H1 (cell line): ENCODE measurements around the gene AOPEP. TPM values are rescaled to one million over a fixed set of nuclear protein-coding genes. Genes with fewer than 3 reads are reported as not detected.

Source experiments
- ASH2L ChIP-seq: fragments of 200-600, 300-600 bp; sonication (generic); IDR thresholded peaks from one replicate; pipeline ENCODE4 v1.7.1; 2017; ENCODE audit warnings: low read length
- CREB1 ChIP-seq: IDR thresholded peaks from 2 replicates; pipeline ENCODE4 v1.6.1; 2012; ENCODE audit warnings: inconsistent platforms
- EP300 ChIP-seq, 2 experiments: IDR thresholded peaks; 1 replicate in 1 of 2; 2 replicates in 1 of 2; pipeline ENCODE4 v1.6.1; 2011 to 2012; ENCODE audit warnings: low read depth in 2 of 2, low read length in 2 of 2, mild to moderate bottlenecking in 2 of 2, borderline replicate concordance in 1 of 2, inconsistent platforms in 1 of 2, moderate library complexity in 1 of 2
- FOSL1 ChIP-seq: IDR thresholded peaks from 2 replicates; pipeline ENCODE4 v1.6.1; 2011; ENCODE audit warnings: mild to moderate bottlenecking, low read depth, low read length, moderate library complexity; ENCODE audit not compliant: insufficient read depth
- HDAC2 ChIP-seq, 2 experiments: fragments of 300-600 bp in 1 of 2; sonication (generic) in 1 of 2; IDR thresholded peaks; 2 replicates each; pipeline ENCODE4 v1.6.1; 2011 to 2012; ENCODE audit warnings: low read depth in 2 of 2, low read length in 2 of 2, mild to moderate bottlenecking in 2 of 2, moderate library complexity in 2 of 2, borderline replicate concordance in 1 of 2, inconsistent platforms in 1 of 2
- JUN ChIP-seq: IDR thresholded peaks from 2 replicates; pipeline ENCODE4 v1.6.1; 2011; ENCODE audit warnings: low read depth, mild to moderate bottlenecking, improper control_type of control experiment, low read length
- KDM5A ChIP-seq: fragments of 200-600 bp; IDR thresholded peaks from 2 replicates; pipeline ENCODE4 v1.7.1; 2012; ENCODE audit warnings: mild to moderate bottlenecking, low read length, inconsistent platforms, mixed read lengths
- PHF8 ChIP-seq: fragments of 200-600 bp; sonication (generic); conservative IDR thresholded peaks from 2 replicates; pipeline ENCODE4 v1.7.1; 2012; ENCODE audit warnings: low read depth, mild to moderate bottlenecking, inconsistent platforms, low read length, moderate library complexity
- RBBP5 ChIP-seq: IDR thresholded peaks from 2 replicates; pipeline ENCODE4 v1.7.1; 2012; ENCODE audit warnings: low read depth, mild to moderate bottlenecking, inconsistent platforms, low read length, moderate library complexity, borderline replicate concordance
- SIN3A ChIP-seq, 2 experiments: IDR thresholded peaks in 1 of 2; conservative IDR thresholded peaks in 1 of 2; 2 replicates each; pipeline ENCODE4 v1.6.1; 2011 to 2012; ENCODE audit warnings: low read length in 2 of 2, improper control_type of control experiment in 1 of 2, low read depth in 1 of 2, mild to moderate bottlenecking in 1 of 2
- SRF ChIP-seq: IDR thresholded peaks from 2 replicates; pipeline ENCODE4 v1.6.1; 2011; ENCODE audit warnings: mild to moderate bottlenecking, low read depth, low read length, moderate library complexity
- TCF12 ChIP-seq: IDR thresholded peaks from 2 replicates; pipeline ENCODE4 v1.6.1; 2011; ENCODE audit warnings: low read depth, mild to moderate bottlenecking, low read length
- polyA plus RNA-seq, 7 experiments: library from polyadenylated mRNA; depleted of rRNA in 3 of 7; stranded (reverse) in 5 of 7; unstranded in 2 of 7; fragments of >200 nt in 5 of 7; fragments of 200-250 nt in 2 of 7; gene quantifications; 1 replicate in 5 of 7; 2 replicates in 1 of 7; 4 replicates in 1 of 7; pipeline versions ENCODE4 v1.2.1 to v1.2.3, GENCODE V29; 2011 to 2013; ENCODE audit warnings: missing spikeins in 2 of 7, mixed read lengths in 2 of 7
- total RNA-seq: library from RNA; stranded (reverse); fragmentation: NEBNext Ultra II Directional; extraction: Animal tissue kit (Norgen Biotek cat#: 25700); gene quantifications from 2 replicates; pipeline ENCODE4 v1.2.1, GENCODE V29; 2021
- TF ChIP-seq, protein P1 (sequence below): IDR thresholded peaks from 2 replicates; pipeline ENCODE4 v1.6.1; 2011; ENCODE audit warnings: low read depth, mild to moderate bottlenecking, low read length; ENCODE audit not compliant: insufficient read depth

AOPEP gene
- total and polyA plus RNA-seq, 2 of the 8 experiments (the other 6 are each of a cell fraction or from before 2014, with no cell fraction given) = 6.1 to 14.3 TPM

DNA sequence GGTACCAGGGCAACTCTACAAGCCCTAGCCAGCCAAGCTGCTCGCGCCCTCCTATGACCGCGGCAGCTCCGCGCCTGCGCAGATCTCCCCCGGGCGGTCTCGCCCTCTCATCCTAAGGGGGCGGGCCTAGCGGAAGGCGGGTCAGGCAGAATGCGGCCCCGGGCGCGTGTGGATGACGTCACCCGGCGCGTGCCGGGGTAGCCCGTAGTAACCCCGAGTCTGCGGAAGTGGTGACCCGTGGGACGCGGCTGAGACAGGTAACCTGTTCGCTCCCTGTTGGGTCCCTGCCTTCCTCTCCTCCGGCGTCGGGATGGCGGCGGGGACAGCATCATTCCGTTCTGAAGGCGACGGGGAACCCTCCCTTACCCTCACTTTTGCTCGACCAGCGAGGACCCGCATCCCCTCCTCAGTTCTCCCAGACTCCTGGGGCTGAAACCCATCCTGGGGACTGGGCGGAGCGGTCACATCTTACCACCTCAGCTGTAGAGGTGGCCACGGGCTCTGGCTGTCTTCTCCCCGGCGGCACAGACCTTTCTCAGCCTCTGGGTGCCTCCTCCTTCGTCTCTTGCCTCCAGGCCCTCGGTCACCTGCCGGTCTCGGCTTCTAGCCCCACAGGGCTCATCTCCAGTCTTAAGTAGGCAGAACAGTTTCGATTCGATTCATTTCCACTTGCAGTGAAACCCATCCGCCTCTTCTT is at the start of gene AOPEP (continued):
- peak; percentile 76 for TF ChIP-seq SRF
- TF ChIP-seq, protein P1, sequence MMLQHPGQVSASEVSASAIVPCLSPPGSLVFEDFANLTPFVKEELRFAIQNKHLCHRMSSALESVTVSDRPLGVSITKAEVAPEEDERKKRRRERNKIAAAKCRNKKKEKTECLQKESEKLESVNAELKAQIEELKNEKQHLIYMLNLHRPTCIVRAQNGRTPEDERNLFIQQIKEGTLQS = peak; percentile 92
- peak; percentile 94 for TF ChIP-seq ASH2L
- TF ChIP-seq RBBP5 = peak; percentile 83; the same call in 1 of the 2 replicates
- TF ChIP-seq KDM5A = 0 out of 2 replicates have a peak, but pooled peaks have one; percentile 45
- TF ChIP-seq HDAC2 (IDR thresholded peaks at IDR 0.05; ENCODE audit: borderline replicate concordance in 1 of 2, low read depth in 2 of 2, low read length in 2 of 2) = no peak
- TF ChIP-seq SIN3A (conservative IDR thresholded peaks at IDR 0.05 in 1 of 2, IDR thresholded peaks at IDR 0.05 in 1 of 2; ENCODE audit: low read depth in 1 of 2, low read length in 2 of 2) = peak in 1 of 2 experiments; percentile 94; a peak in 2 of 4 replicates
- no peak for TF ChIP-seq TCF12
- peak; percentile 99 for TF ChIP-seq CREB1
- TF ChIP-seq PHF8 = peak; percentile 88
- TF ChIP-seq JUN = peak; percentile 82
- peak in 1 of 2 experiments; percentile 66; a peak in 1 of 3 replicates for TF ChIP-seq EP300 (IDR thresholded peaks at IDR 0.05; ENCODE audit: borderline replicate concordance in 1 of 2, low read depth in 2 of 2, low read length in 2 of 2)
- TF ChIP-seq FOSL1 = 0 out of 2 replicates have a peak, but pooled peaks have one; percentile 24
